Renal cortical epithelial cell (primary cell): ENCODE data around the gene HMOX2. TPM values are rescaled to one million over a fixed set of nuclear protein-coding genes. Genes with fewer than 3 reads are reported as not detected.
A peak's percentile ranks its signal among the peaks of the same experiment; 100 is the strongest.

Source experiments
- DNase-seq: peaks from one replicate; pipeline ENCODE4 v3.0.0-alpha.2; 2011; ENCODE audit warnings: low read depth
- total RNA-seq: library from RNA; depleted of rRNA; stranded (reverse); fragments of >200 nt; gene quantifications from 2 replicates; pipeline ENCODE4 v1.2.3, GENCODE V29; 2014

Gene HMOX2
- total RNA-seq, 1 donor from 2014 or later: 71.0 TPM

- DNase-seq: no peak
These were observed 48.9 kb downstream of the HMOX2 start for GRCh38 chr16:4525069-4525468.

GRCh38 chr16:4525634-4526277, 49.6 kb downstream of the HMOX2 start:
- DNase-seq: no peak

DNA sequence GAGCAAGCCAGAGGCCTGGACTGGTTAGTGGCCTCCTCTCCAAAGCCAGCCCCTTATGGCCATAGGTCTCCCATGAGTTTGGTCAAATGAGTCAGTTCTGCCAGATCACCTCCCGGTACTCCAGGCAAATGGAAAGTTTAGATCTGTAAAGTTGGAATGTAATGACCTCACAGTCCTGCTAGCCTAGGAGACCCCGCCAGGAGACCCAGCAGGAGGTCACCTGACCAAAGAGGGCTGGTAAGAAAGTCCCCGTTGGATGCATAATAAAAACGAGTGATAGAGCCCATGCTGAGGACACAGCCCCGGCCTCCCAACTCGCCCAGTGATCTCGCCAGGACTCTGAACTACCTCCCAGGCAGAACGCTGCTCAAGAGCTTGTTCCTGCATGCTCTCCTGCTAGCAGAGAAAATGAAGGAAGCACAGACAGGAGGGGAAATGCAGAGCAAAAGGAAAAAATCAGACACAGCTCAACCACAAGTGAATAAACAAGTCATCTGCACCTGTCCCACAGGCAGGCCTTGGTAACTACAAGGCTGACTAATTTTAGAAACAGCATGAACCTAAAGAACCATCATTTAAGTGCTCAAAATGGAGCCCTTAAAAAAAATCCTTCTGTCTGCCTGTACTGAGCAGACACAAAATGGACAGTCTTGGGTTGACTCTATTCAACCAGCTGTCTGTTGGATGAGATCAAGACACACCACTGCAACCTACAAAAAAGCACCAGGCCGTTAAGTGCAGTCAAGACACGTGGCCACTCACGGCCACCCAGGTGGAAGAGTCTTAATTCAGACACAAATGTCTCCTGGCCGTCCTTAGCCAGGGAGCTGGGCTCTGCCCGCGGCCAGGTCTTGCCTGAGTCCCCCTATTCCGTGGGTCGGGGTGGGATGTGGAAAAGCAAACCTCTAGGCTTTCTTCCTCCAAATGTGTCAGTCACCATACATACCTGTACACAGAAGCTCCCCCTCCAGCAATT, 53.2 kb downstream of the HMOX2 start:
- DNase-seq: peak; percentile 61

DNA sequence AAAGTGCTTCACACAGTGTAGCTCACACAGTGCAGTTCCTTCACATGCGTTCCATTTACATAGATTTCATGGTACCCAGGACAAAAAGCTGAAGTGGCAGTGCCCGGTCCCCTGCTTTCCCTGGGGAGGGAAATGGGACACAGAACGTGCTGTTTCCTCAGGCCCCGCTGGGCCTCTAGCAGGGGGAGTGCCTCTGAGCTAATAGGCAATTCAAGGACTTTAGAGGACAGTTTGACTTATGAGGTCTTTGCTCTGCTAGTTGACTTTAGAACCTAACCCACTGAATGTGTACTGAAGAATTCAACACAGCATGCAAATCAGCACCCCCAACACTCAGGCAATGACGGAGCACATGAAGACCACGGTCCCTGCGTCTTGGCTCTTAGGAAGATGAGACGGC, 55.6 kb downstream of the HMOX2 start:
- no peak for DNase-seq

GRCh38 chr16:4532238-4532637, 56.0 kb downstream of the HMOX2 start:
- no peak for DNase-seq

DNA sequence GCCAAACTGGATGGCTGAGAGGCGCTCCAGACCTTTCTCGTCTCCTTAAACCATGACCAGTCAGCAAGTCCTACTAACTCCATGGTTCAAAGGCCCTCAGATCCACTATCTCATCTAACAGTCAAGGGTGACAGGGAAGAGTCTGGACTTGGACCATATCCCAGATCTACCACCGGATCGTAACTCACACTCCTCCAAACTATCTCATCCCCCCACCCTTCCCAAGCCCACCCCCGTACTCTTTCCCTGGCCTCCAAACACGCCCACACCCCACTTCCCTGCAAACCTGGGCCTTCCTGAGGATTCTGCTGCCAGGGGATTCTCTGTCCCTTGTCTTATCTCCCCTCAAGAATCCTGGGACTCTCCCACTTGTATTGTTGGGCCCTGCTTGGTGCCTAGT, 57.3 kb downstream of the HMOX2 start:
- no peak for DNase-seq

- no peak for DNase-seq
These were observed 58.1 kb downstream of the HMOX2 start for GRCh38 chr16:4534151-4534790.

GRCh38 chr16:4535627-4536108, 59.5 kb downstream of the HMOX2 start:
- DNase-seq: no peak

- no peak for DNase-seq
These were observed 60.4 kb downstream of the HMOX2 start for GRCh38 chr16:4536391-4537106.

DNA sequence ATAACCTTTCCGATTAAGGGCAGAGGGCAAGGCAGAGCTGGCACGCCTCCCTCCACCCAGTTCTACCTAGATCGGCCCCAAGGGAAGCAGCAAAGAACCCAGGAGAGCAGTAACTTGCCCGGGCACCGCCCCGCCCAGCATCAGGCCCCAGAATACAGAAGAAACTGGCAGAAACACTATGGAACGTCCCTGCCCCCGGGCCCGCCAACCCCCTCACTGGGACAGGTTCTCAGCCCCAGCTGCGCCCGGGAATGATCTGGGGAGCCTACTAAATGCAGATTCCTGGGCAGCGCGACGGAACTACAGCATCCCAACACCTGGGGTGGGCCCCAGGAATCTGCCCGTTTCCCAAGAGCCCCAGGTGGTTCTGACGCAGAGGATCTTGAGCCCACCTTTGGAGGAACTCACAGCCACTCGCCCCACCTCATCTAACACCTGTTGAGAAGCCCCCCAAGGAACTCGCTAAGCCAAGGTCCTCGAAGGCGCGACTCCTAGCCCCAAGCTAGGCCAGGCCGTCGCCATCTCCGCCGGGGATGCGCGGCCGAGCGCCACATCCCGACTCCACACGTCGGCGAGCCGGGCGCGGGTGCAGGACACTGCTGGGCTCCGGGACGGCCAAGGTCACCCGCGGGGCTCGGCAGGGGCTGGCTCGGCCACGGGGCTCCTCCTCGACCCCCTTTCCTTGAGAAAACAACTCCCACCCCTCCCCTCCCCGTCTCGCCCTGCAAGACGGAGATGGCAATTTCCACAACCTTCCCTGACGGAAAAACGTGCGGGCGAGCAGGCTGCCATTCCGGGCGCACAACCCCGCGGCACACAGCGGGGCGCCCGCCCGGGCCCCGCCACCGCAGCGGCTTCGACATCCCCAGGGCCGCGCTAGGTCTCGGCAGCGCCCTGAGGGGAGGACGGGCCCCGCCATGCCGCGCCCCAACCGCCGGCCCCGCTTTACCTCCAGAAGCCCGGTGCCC, 61.5 kb downstream of the HMOX2 start:
- no peak for DNase-seq

GRCh38 chr16:4538350-4539235, 62.4 kb downstream of the HMOX2 start, which contains the start of gene CDIP1:
TSS of gene CDIP1 (minus strand) at chr16:4538773. CDS start at chr16:4514130, 24,643 bp downstream.
- DNase-seq: peak; percentile 82

GRCh38 chr16:4539716-4540284, 63.6 kb downstream of the HMOX2 start:
- no peak for DNase-seq

GRCh38 chr16:4544473-4544872, 68.3 kb downstream of the HMOX2 start:
- DNase-seq: no peak

DNA sequence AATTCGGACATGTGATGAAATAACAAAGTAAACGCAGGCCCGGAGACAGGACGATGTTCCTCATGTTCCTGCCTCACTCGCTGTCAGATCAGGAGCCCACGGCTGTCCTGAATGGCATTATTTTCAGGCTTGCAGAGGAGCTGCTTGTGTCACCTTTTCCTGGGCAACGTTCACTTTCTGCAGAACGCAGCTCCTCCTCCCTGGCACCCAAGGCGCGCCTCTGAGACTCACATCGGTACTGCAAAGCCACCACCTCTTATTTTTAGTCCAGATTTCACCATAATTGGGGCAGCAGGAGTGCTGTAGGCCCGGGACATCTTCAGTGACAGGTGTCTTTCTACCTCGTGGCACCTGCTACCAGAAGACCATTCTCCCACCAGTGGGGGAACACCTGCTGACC, 71.9 kb downstream of the HMOX2 start:
- no peak for DNase-seq

GRCh38 chr16:4550591-4550990, 74.4 kb downstream of the HMOX2 start:
- DNase-seq: no peak

GRCh38 chr16:4552541-4552940, 76.3 kb downstream of the HMOX2 start:
- DNase-seq: no peak

DNA sequence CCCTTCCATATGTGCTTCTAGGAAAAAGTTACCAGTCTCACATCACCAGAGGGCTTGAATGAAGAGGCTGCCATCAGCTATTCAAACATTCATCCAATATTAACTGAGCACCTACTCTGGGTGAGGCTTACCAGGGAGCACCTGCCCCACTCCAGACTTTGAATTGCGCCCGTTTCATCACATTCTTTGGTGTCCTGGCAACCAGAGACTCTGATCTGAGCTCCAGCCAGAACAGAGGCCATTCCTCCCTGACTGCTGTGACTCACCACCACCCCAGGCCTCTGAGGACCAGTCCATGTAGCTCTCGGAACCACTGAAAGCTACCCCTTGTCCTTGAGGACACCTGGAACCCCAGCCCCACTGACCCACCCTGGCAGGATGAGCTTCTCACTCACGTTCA, 79.9 kb downstream of the HMOX2 start, which contains the start of gene C16orf96:
Gene C16orf96, plus strand, starts transcription at position 229 of the 400 bp plus-strand sequence. Its CDS starts 150 bp downstream, at position 379.
- peak; percentile 54 for DNase-seq

GRCh38 chr16:4556580-4556979, 80.4 kb downstream of the HMOX2 start:
- no peak for DNase-seq

DNA sequence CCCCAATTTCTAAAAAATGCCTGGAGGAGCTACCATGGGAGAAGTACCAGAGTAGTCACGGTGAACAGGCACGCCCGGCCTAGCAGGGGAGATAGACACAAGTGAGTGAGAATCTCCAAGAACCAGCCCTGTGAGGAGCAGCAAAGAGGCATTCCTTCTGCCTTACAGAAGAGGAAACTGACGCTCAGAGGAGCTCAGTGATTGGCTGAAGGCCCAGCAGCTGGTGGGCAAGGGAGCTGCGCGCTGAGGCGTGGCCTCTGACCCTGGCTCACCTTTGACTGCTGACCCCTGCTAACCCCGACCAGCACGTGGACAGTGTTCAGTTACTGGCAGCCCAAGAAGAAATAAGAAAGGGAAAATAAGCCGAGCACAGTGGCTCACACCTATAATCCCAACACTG, 81.8 kb downstream of the HMOX2 start:
- DNase-seq: peak; percentile 13
